Measurements from ENCODE around the gene POLR2M. TPM values are rescaled to one million over a fixed set of nuclear protein-coding genes. Genes with fewer than 3 reads are reported as not detected.
A peak's percentile ranks its signal among the peaks of the same experiment; 100 is the strongest.

The POLR2M gene
- total RNA-seq, 1 experiment from 2014 or later: 221 TPM

DNA sequence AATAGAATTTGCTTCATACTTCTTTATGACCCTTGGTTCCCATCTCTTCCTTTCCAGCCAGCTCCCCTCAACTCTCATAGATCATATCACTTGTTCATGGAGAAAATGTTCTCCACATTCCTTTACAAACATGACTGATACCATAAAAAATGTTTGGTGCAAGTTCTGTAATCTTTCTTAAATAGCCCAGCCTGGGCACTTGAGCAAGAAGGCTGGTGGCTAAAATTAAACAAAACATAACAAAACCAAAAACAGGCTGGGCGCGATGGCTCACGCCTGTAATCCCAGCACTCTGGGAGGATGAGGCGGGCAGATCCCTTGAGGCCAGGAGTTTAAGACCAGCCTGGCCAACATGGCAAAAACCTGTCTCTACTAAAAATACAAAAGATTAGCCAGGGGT, 8.9 kb upstream of the POLR2M start:
- H3K4me3 ChIP-seq (ENCODE audit: low read length): no peak overlapping the region
- H3K27ac ChIP-seq (ENCODE audit: low read length): no peak overlapping the region
- H3K9ac ChIP-seq (ENCODE audit: low read length): no peak overlapping the region
- H3K36me3 ChIP-seq (ENCODE audit: insufficient read depth, low read length): no peaks in the 10 kb centered on the region
- H3K4me1 ChIP-seq (ENCODE audit: low read length): no peaks in the 10 kb centered on the region
- no peaks in the 10 kb centered on the region for H3K27me3 ChIP-seq (ENCODE audit: low read length)
- H3K79me2 ChIP-seq (ENCODE audit: low read length): no peaks in the 10 kb centered on the region
- H2AFZ ChIP-seq (ENCODE audit: low read length): no peak overlapping the region
- H3K9me2 ChIP-seq (replicated peaks; ENCODE audit: insufficient read depth, low read length): no peaks in the 10 kb centered on the region
- no peak overlapping the region for H3K4me2 ChIP-seq (ENCODE audit: low read depth, low read length, poor library complexity, severe bottlenecking)
- H3K9me3 ChIP-seq (ENCODE audit: low read length): no peaks in the 10 kb centered on the region
- no peaks in the 10 kb centered on the region for H4K20me1 ChIP-seq (ENCODE audit: insufficient read depth, low read depth, low read length)
- no peak for DNase-seq

DNA sequence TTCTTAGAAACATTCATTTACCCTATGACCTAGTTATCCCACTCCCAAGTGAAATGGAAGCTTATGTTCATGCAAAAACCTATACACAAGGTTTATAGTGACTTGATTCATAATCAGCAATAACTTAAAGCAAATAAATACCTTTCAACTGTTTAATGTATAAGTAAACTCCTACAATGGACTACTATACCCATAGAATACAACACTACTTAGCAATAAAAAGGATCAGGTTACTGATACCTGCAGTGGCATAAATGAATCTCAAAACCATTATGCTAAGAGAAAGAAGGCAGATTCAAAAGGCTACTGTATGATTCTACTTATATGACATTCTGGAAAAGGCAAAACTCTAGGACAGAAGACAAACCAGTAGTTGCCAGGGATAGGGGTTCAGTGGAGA, 8.3 kb upstream of the POLR2M start:
- Histone ChIP-seq H3K9me2 (replicated peaks; ENCODE audit: insufficient read depth, low read length) (no peaks in the 10 kb centered on the region), H3K36me3 (ENCODE audit: insufficient read depth, low read length) (no peaks in the 10 kb centered on the region), H4K20me1 (ENCODE audit: insufficient read depth, low read depth, low read length) (no peaks in the 10 kb centered on the region), H3K9ac (ENCODE audit: low read length) (no peak overlapping the region), H3K4me3 (ENCODE audit: low read length) (no peak overlapping the region), H2AFZ (ENCODE audit: low read length) (no peak overlapping the region), H3K4me1 (ENCODE audit: low read length) (no peaks in the 10 kb centered on the region), H3K79me2 (ENCODE audit: low read length) (no peaks in the 10 kb centered on the region), H3K27ac (ENCODE audit: low read length) (no peak overlapping the region), H3K27me3 (ENCODE audit: low read length) (no peaks in the 10 kb centered on the region), H3K9me3 (ENCODE audit: low read length) (no peaks in the 10 kb centered on the region), H3K4me2 (ENCODE audit: low read depth, low read length, poor library complexity, severe bottlenecking) (no peak overlapping the region)
- DNase-seq: no peak

DNA sequence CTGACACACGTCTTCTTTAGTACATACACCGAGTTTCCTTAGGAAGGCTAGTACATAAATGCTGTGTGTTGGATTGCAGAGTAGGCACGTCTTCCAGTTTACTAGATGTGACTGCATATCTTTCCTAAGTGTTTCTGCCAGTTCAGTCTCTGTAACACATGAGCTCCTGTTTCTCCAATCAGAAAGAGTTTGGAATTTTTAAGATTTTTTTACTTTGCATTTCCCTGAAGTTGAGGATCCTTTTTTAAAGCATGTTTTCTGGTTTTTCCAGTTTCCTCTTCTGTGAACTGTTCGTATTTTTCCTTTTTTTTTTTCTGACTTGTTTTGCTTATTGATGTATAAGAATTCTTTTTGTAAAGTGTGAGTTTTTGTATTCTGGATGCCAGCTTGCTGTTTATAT, 7.5 kb upstream of the POLR2M start:
- Histone ChIP-seq H3K9me3 (ENCODE audit: low read length) (no peaks in the 10 kb centered on the region), H3K4me2 (ENCODE audit: low read depth, low read length, poor library complexity, severe bottlenecking) (no peak overlapping the region), H3K9me2 (replicated peaks; ENCODE audit: insufficient read depth, low read length) (no peaks in the 10 kb centered on the region), H3K9ac (ENCODE audit: low read length) (no peak overlapping the region), H3K36me3 (ENCODE audit: insufficient read depth, low read length) (no peaks in the 10 kb centered on the region), H3K4me1 (ENCODE audit: low read length) (no peaks in the 10 kb centered on the region), H3K4me3 (ENCODE audit: low read length) (no peak overlapping the region), H4K20me1 (ENCODE audit: insufficient read depth, low read depth, low read length) (no peaks in the 10 kb centered on the region), H2AFZ (ENCODE audit: low read length) (no peak overlapping the region), H3K27ac (ENCODE audit: low read length) (no peak overlapping the region), H3K79me2 (ENCODE audit: low read length) (no peaks in the 10 kb centered on the region), H3K27me3 (ENCODE audit: low read length) (no peaks in the 10 kb centered on the region)
- no peak for DNase-seq

DNA sequence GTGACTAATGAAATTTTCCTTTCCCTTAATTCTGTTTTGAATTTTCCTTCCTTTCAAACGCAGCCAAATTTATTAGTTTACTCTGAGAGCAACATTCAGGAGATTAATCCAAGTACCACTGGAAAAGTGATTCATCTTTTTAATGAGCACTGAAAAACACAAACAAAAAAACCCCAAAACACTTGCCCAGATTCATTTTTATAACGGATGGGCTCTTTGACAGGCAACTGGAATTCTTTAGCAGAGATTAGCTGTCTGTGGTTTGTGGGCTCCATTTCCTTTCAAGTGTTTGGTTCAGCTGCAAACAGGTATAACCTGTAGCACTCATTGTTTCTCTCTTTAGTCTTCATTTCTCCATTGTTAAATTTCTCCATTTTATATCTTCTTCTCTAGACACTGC, 3.1 kb upstream of the POLR2M start:
- H3K4me3 ChIP-seq (ENCODE audit: low read length): no peak overlapping the region
- H3K36me3 ChIP-seq (ENCODE audit: insufficient read depth, low read length): peaks cover 1% of the 10 kb centered on the region; the same call in 1 of the 2 replicates
- H3K79me2 ChIP-seq (ENCODE audit: low read length): peaks cover 18% of the 10 kb centered on the region
- H3K9ac ChIP-seq (ENCODE audit: low read length): no peak overlapping the region
- H3K4me2 ChIP-seq (ENCODE audit: low read depth, low read length, poor library complexity, severe bottlenecking): no peak overlapping the region
- H4K20me1 ChIP-seq (ENCODE audit: insufficient read depth, low read depth, low read length): no peaks in the 10 kb centered on the region
- DNase-seq: no peak
- H2AFZ ChIP-seq (ENCODE audit: low read length): no peak overlapping the region
- no peaks in the 10 kb centered on the region; the same call in none of the 2 replicates for H3K9me2 ChIP-seq (replicated peaks; ENCODE audit: insufficient read depth, low read length)
- H3K9me3 ChIP-seq (ENCODE audit: low read length): no peaks in the 10 kb centered on the region
- H3K27me3 ChIP-seq (ENCODE audit: low read length): no peaks in the 10 kb centered on the region
- no peak overlapping the region for H3K27ac ChIP-seq (ENCODE audit: low read length)
- peaks cover 16% of the 10 kb centered on the region for H3K4me1 ChIP-seq (ENCODE audit: low read length)

DNA sequence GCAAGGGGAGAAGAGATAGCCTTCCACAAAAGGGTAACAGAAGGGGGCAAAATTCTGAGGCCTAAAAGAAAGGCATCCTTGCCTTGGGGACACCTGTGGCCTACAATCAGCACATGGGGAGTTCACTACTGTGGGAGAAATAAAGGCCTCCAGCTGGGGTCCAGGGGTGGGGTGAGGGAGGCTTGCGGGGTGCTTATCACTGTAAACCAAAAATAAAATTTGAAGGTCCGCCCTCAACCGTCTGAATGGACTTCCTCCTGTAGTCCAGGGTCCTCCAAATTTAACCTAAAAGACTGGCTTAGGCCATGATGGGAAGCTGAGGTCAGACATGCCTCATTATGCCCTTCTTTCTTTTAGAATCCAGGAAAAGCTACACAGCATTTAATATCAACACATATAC, 2.1 kb upstream of the POLR2M start:
- Histone ChIP-seq H3K4me2 (ENCODE audit: low read depth, low read length, poor library complexity, severe bottlenecking) (no peak overlapping the region), H3K9me3 (ENCODE audit: low read length) (no peaks in the 10 kb centered on the region), H3K4me3 (ENCODE audit: low read length) (no peak overlapping the region), H3K9ac (ENCODE audit: low read length) (no peak overlapping the region), H3K27ac (ENCODE audit: low read length) (no peak overlapping the region), H4K20me1 (ENCODE audit: insufficient read depth, low read depth, low read length) (no peaks in the 10 kb centered on the region), H3K27me3 (ENCODE audit: low read length) (no peaks in the 10 kb centered on the region), H2AFZ (ENCODE audit: low read length) (peak overlapping the region; percentile 23; the same call in 1 of the 2 replicates), H3K36me3 (ENCODE audit: insufficient read depth, low read length) (peaks cover 8% of the 10 kb centered on the region; the same call in 1 of the 2 replicates), H3K4me1 (ENCODE audit: low read length) (peaks cover 25% of the 10 kb centered on the region), H3K9me2 (replicated peaks; ENCODE audit: insufficient read depth, low read length) (no peaks in the 10 kb centered on the region; the same call in none of the 2 replicates), H3K79me2 (ENCODE audit: low read length) (peaks cover 29% of the 10 kb centered on the region)
- DNase-seq: no peak

DNA sequence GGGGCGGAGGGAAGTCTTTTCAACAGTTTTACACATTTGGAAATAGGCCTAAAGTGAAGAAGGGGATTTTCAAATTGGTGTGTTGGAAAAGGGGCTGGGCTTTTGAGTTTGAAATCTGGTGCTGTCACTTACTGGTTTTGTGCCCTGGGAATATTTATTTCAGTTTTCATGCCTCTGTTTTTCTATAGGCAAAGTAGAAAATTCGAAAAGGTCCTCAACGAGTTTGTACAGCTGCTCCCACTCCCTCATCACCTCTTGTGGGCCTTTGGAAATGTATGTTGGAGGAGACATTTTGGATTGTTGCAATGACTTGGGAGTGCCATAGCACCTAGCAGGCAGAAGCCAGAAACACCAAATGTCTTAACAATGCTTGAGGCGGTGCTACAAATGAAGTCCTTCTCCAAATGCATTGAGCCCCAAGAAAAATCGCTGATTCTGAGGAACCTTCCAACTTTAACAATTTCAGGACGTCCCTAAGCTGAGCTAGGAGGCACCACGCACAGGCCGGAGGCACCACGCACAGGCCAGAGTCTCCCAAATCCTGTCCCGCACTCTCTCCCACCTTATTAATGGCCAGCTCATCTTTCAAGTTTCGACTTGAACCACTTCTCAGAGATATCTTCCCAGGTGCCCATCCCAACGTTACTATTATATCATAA, 639 bp upstream of the POLR2M start:
- Histone ChIP-seq H3K79me2 (ENCODE audit: low read length) (peaks cover 43% of the 10 kb centered on the region), H3K4me3 (ENCODE audit: low read length) (peak overlapping the region; percentile 93), H3K27me3 (ENCODE audit: low read length) (no peaks in the 10 kb centered on the region), H3K36me3 (ENCODE audit: insufficient read depth, low read length) (peaks cover 23% of the 10 kb centered on the region; the same call in 1 of the 2 replicates), H3K9ac (ENCODE audit: low read length) (peak overlapping the region; percentile 89), H3K4me1 (ENCODE audit: low read length) (peaks cover 27% of the 10 kb centered on the region), H3K4me2 (ENCODE audit: low read depth, low read length, poor library complexity, severe bottlenecking) (peak overlapping the region; percentile 88), H3K27ac (ENCODE audit: low read length) (no peak overlapping the region), H4K20me1 (ENCODE audit: insufficient read depth, low read depth, low read length) (no peaks in the 10 kb centered on the region), H3K9me3 (ENCODE audit: low read length) (no peaks in the 10 kb centered on the region), H3K9me2 (replicated peaks; ENCODE audit: insufficient read depth, low read length) (no peaks in the 10 kb centered on the region; the same call in none of the 2 replicates), H2AFZ (ENCODE audit: low read length) (peak overlapping the region; percentile 5)
- peak; percentile 44 for DNase-seq

DNA sequence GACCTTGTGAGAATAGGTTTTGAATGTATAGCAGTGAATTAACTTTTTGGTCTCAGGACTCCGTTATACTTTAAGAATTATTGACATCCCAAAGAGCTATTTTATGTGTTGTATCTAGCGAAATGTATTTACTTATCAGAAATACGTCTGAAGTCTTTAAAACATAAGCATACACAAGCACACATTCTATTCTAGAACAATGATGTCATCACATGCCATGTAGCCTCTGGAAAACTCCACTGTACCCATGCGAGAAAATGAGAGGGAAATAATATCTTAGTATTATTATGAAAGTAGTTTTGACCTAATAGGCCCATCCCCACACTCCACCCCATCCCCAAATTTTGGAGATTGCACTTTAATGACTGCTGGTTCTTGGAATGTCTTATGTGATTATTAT, 1.5 kb downstream of the POLR2M start:
- no peaks in the 10 kb centered on the region; the same call in none of the 2 replicates for H3K9me2 ChIP-seq (replicated peaks; ENCODE audit: insufficient read depth, low read length)
- no peak overlapping the region for H3K27ac ChIP-seq (ENCODE audit: low read length)
- peaks cover 61% of the 10 kb centered on the region for H3K79me2 ChIP-seq (ENCODE audit: low read length)

DNA sequence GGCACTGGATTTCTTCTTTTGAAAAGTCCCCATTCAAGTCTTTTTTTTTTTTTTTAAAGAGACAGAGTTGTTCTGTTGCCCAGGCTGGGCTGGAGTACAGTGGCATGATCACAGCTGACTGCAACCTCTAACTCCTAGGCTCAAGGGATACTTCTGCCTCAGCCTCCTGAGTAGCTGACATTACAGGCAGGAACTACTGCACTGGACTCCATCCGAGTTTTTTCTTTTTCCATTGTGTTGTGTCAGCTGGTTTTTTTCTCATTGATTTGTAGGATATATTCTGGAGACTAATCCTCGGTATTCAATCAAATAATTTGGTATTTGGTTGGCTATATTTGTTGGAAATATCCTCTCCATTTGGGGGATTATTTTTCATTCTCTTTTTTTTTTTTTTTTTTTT, 11.8 kb downstream of the POLR2M start:
- Histone ChIP-seq H3K9ac (ENCODE audit: low read length) (no peak overlapping the region), H2AFZ (ENCODE audit: low read length) (no peak overlapping the region), H3K27ac (ENCODE audit: low read length) (no peak overlapping the region), H3K9me2 (replicated peaks; ENCODE audit: insufficient read depth, low read length) (no peaks in the 10 kb centered on the region), H3K4me3 (ENCODE audit: low read length) (no peak overlapping the region), H3K79me2 (ENCODE audit: low read length) (0 out of 2 replicates have a peak, but pooled peaks cover 4% of the 10 kb centered on the region), H3K4me1 (ENCODE audit: low read length) (no peaks in the 10 kb centered on the region), H3K36me3 (ENCODE audit: insufficient read depth, low read length) (peaks cover 37% of the 10 kb centered on the region), H3K27me3 (ENCODE audit: low read length) (no peaks in the 10 kb centered on the region), H4K20me1 (ENCODE audit: insufficient read depth, low read depth, low read length) (peaks cover 4% of the 10 kb centered on the region; the same call in 1 of the 2 replicates), H3K4me2 (ENCODE audit: low read depth, low read length, poor library complexity, severe bottlenecking) (no peak overlapping the region), H3K9me3 (ENCODE audit: low read length) (no peaks in the 10 kb centered on the region)
- no peak for DNase-seq

More for the DNA sequence above, 1.5 kb downstream of the POLR2M start:
- Histone ChIP-seq H3K4me3 (ENCODE audit: low read length) (peak overlapping the region; percentile 93), H3K36me3 (ENCODE audit: insufficient read depth, low read length) (peaks cover 44% of the 10 kb centered on the region), H3K4me1 (ENCODE audit: low read length) (peaks cover 27% of the 10 kb centered on the region), H3K9ac (ENCODE audit: low read length) (peak overlapping the region; percentile 89), H3K4me2 (ENCODE audit: low read depth, low read length, poor library complexity, severe bottlenecking) (peak overlapping the region; percentile 88), H2AFZ (ENCODE audit: low read length) (no peak overlapping the region), H4K20me1 (ENCODE audit: insufficient read depth, low read depth, low read length) (peaks cover 3% of the 10 kb centered on the region; the same call in 1 of the 2 replicates), H3K27me3 (ENCODE audit: low read length) (no peaks in the 10 kb centered on the region), H3K9me3 (ENCODE audit: low read length) (no peaks in the 10 kb centered on the region)
- DNase-seq: no peak

Measured in Karpas-422 (cell line).